ENCODE data around the gene LEFTY2.
"Not testable (repeated sequence)": the region's sequence is repeated elsewhere in the genome, so short reads cannot be mapped to it uniquely, and the experiment has no call there.

The LEFTY2 gene

DNA sequence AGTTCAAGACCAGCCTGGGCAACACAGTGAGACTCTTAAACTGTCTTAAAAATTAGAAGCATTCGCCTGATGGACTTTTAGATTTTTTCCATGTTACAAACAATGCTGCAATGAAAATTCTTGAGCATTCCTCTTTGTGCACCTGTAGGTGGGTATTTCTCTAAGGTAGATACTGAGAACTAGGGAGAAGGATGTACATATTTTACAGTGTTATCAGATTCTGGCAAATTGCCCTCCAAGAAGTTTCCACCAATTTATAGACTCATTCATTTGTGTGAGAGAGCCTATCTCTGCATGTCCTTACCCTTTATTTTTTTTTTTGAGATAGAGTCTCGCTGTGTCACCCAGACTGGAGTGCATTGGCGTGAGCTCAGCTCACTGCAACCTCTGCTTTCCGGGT, 12.3 kb upstream of the LEFTY2 start:
- no peak for DNase-seq

DNA sequence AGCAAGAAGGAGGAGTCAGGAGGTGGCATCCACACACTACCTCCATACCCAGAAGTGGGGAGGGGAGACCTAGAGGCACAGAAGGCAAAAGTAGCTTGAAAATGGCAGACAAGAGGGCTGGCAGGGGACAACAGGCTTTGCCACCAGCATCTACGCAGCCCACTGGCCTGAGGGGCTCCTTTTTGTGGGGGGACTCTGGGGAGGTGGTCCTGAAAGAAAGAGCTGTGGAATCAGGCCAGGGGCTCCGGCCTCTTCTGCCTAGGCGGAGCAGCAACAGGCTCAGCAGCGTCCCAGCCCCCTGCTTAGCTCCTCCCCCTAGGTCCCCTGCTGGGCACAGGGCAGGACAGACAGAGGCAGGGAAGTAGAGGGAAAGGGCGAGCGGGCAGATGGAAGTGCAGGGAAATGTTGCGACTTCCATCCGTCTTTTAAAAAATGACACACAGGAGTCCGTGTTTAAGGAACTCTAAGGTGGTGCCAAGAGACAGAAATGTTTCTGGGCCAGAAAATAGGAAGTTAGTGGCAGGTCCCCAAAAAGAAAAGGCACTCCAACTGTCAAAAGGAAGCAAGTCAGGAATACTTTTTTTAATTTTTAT, 10.0 kb upstream of the LEFTY2 start:
- DNase-seq, result peak; percentile 31

DNA sequence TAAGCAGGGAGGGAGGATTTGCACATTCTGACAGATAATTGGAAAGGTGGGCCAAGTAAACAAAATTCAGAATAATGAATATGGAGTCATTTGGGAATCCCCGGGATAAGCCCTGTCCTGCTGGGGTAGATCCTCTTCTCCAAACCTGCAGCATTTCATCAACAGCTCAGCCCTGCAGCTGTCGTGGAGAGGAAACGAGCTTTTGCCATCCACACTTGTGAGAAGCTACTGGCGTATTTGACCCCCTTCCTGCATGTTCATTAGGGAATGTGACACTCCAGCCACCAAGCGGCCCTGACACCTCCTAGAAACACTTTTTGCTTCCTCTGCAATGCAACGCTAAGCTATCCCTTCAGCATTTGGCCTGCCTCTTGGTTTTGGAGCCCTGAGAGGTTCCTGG, 8.0 kb upstream of the LEFTY2 start:
- DNase-seq, result no peak

DNA sequence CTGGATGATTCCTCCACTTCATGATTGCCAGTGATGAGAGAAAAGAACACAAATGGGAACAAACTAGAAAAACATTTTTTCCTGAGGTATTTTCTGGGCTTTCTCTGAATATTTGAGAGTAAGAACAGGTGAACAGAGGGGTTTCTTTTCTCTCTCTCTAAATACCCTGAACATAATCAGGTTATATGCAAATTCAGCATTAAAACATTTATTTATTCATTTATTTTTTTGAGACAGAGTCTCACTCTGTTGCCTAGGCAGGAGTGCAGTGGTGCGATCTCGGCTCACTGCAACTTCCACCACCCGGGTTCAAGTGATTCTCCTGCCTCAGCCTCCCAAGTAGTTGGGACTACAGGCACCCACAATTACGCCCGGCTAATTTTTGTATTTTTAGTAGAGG, 5.8 kb upstream of the LEFTY2 start:
- DNase-seq, result no peak

DNA sequence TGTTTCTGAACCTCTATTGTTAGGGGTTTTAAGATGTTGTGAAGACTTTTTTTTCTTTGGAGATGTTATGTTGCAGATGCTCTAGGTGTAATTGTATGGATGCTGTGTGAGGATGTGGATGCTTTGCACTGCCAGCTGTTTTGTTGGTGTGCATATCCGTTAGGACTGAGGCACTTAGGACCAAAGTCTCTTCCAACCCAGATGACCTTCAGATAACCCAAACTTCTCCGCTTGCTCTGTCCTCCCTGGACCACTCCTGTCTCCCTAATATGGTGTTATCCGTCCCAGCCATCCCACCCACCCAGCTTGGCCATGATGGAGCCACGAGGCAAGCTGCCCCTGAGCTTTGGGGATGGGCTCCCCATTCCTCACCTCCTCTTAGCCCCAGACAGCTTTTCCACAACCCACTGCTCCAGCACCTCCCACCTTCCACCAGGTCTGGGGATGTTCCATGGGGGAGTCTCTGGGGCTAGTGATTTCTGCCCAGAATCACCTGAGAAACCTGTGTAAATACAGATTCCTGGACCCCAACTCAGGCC, 5.1 kb upstream of the LEFTY2 start:
- DNase-seq, result no peak

DNA sequence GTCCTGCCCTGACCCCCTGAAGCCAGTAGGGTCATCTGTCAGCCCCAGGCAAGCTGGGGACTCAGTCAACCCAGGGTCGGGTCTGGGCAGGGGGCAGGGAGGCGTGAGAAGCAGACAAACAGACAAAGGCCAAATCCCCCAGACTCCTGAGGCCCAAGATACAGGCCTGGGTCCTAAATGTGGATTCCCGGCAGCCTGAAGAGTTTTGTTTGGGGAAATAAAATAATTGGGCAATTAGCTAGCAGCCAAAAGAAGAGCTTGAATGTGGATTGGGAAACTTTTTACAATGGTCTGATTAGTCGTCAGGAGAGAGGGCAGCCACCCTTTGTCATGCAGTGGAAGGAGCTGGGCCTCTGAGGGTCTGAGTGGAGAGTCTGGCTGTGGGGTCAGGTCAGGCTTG, 4.5 kb upstream of the LEFTY2 start:
- DNase-seq, result no peak

DNA sequence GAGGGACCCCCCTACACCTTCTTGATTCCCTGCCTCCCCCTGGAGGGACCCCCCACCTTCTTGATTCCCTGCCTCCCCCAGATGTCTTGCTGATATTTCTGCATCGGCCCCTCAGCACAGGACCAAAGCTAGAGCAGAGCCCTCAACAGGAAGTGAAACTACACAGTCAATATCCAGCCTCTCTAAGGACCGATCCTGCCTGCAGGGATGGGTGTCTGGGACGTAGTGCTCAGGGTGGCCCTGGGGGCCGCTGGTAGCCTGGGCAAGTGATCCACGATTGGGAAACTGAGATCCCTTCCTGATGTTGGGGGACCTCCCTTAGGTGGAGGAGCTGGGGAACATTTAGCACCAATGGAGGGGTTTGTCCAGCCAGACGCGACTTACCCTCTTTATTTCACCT, 3.9 kb upstream of the LEFTY2 start:
- peak; percentile 67 for DNase-seq

DNA sequence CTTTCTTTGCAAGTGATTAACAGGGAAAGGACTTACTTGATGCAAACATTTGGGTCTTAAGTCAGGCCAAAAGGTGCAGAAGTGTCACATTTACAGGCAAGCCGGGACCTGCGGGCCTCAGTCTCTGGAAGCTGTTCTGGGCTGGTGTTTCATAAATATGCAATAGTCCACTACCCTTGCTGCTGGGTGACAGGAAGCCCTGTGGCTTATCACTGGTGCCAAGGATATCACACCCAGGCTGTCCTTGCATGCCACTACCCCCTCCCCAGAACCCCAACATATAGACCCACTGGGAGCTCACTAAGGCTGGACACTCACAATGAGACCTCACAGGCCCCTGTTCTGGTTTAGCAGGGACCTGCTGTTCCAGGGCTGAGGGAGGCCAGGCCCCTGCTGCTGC, 3.4 kb upstream of the LEFTY2 start:
- no peak for DNase-seq

DNA sequence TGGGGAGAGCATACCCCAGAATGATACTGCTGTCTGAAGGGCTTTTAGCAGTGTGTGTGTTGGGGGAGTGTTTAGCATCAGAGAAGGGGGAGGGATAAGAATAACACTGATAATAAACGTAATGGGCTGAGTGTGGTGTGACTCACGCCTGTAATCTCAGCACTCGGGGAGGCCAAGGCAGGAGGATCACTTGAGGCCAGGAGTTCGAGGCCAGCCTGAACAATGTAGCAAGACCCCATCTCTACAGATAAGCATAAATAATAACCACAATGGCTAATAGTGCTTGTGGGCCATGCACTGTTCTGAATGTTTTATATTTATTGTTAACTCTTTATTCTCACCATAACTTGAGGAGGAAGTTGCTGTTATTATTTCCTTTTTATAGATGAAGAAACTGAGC, 2.6 kb upstream of the LEFTY2 start:
- no peak for DNase-seq

DNA sequence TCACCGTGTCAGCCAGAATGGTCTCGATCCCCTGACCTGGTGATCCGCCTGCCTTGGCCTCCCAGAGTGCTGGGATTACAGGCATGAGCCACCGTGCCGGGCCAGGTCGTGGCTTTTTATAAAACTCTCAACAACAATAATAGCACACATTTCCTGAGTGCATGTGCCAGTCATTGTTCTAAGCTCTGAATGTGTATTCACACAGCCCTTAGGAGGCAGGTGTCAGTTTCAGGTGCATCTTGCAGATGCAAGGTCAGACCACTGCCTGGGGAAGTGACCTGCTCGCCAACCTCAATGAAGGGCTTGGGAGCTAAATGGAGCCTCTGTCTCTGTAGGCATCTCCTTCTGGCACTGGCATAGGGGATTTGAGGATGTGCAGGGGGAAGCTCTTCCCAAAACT, 1.6 kb upstream of the LEFTY2 start:
- DNase-seq, result no peak

DNA sequence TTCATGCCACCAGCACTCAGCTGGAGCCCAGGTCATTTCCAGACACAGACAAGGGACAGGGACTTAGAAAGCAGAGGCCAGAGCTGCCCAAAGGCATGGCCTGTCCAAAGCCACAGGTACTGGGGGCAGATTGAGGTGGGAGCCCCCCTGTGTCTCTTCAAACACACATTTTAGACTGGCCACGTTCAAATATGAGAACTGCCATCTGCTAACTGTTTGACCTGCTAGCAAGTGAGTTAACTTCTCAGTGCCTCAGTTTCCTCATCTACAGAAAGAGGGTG, 862 bp upstream of the LEFTY2 start:
- no peak for DNase-seq

DNA sequence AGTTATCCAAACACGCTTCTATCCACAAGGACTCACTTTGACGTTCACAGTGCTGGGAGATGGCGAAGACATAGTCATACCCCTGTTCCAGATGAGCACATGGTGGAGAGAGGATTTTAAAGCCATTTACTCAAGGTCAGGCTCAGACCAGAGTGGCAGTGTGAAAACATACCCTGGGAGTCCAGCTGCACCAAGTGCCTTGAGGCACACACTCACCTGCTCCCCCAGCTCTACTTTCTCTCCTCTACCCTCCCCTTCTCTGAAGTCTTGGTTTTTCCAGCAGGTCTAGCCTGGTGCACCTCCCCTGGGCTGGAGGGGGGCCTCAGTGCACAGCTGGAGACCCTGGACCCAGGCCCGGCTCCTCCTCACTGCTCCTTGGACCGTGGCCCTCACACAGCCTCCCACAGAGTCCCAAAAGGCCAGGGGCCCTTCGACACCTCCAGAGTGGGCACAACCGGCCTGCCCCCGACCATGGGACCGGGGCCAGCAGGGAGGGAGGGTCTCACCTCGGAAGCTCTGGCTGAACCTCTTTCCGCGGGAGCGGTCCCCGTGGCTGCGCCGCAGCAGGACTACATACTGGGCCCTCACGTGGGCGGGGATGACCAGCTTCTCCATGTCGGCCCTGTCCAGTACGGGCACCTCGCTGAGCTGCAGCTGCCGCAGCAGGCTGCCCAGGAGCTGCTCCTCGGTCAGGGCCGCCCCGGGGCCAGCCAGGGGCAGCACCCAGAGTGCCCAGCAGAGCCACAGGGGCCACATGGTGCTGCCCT, 452 bp downstream of the LEFTY2 start:
- no peak for DNase-seq

DNA sequence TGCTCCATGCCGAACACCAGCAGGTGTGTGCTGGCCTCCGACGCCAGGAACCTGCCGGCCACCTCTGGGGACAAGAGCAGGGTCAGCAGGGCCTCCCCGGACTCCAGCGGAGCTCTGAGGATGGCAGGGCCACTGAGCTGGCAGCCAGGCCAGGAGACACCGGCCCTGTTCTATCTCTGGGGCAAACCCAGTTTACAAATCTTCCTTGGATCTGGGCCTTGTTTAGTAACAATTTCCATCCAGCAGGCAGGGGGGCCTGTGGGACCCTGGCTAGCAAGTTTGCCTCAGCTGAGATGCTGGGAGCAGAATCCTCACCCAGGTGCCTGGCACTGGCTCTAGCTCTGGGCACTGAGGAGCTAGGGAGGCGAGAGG, 1.1 kb downstream of the LEFTY2 start:
- not testable (repeated sequence) for DNase-seq

DNA sequence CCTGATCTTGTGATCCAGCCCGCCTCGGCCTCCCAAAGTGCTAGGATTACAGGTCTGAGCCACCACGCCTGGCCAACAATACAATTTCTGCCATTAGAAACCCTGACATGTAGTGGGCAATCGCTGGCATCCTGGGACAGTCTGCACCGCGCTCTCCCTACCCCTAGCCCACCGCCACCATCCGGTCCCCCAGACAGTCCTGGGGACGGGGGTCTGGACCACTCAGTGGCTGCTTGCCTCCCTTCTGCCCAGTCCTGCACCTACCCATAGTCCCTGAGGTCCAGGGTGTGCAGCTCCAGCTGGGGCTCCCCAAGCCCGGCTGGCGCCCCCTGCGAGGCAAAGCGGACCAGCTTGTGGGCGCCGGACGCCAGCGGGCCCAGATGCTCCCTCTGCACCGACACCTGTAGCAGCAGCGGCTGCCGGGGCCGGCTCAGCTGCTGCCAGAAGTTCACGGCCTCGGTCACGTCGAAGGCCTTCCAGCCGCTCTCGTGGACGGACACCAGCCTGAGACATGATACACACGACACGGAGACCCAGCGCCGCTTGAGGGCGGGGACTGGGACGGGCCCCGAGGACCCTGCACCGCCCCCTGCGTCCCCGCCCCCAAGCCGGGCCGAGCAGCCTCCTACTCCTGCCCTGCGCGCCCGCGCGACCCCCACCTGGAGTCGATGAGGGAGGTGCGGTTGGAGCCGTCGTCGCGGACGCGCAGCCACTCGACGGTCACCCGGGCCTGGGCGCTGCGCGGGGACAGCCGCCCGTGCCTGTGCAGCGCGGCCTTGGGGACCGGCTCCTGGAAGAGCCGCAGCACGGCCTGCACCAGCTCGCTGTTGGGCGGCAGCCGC, 1.7 kb downstream of the LEFTY2 start:
- not testable (repeated sequence) for DNase-seq

DNA sequence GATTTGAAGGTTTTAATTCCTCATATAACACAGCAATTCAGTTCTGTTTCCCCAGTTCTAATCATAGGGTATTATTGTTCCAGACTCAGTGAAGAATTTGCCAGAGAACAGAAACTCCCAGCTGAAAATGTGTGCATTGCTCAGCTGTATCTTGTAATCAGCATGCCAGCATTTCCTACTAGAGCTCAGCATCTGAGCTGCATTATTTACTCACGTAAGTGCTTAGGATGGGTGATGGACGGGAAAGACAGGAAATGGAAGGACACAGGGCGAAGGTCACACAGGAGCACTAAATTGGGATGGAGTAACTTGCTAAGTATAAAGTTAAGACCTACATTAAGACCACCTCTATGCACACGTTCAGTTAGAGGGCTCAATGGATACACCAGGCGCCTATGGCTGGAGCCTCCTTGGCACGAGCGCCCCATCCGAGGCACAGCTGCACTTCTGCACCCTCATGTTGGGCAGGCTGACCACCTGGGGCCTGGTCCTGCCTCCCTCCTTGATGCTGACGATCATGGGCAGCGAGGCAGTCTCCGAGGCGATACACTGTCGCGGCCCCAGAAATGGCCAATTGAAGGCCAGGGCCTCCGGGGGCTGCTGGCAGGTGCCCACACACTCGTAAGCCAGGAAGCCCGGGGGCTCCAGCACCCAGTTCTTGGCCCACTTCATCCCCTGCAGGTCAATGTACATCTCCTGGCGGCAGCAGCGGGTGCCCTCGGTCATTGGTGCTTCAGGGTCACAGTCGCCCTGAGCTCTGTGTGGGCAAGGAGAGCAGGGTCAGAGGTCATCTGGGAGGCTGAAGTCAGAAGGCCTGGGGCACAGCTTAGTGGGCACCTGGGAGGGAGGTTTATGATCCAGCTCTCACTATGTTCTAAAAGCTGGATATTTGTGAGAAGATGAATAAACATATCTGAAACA, 3.7 kb downstream of the LEFTY2 start:
- DNase-seq, result no peak

DNA sequence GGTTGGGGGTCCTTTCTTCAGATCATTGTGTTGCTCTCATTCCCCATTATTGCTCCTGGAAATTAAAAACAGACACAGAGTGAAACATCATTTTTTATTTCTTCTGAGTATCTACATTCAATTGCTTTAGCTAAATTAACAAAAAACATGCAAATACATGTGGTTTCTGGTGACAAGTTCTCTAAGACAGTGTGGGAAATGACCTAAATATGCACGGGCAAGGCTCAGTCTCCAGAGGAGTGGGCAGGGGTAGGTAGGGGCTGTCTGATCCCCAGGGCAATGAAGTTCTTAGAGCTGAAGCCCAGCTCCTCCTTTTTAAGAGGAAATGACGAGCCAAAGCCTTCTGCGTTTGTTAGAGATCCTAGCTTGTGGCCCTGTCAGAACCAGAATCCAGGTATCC, 4.5 kb downstream of the LEFTY2 start:
- no peak for DNase-seq

DNA sequence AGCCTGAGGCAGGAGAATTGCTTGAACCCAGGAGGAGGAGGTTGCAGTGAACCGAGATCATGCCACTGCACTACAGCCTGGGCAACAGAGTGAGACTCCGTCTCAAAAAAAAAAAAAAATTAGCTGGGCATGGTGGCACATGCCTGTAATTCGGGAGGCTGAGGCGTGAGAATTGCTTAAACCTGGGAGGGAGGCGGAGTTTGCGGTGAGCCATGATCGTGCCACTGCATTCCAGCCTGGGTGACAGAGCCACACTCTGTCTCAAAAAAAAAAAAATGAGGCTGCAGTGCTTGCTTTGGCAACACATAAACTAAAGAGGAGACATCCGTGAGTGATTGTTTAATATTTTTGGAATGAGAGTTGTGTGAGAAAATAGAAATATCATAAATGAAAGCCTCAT, 4.9 kb downstream of the LEFTY2 start:
- not testable (repeated sequence) for DNase-seq

DNA sequence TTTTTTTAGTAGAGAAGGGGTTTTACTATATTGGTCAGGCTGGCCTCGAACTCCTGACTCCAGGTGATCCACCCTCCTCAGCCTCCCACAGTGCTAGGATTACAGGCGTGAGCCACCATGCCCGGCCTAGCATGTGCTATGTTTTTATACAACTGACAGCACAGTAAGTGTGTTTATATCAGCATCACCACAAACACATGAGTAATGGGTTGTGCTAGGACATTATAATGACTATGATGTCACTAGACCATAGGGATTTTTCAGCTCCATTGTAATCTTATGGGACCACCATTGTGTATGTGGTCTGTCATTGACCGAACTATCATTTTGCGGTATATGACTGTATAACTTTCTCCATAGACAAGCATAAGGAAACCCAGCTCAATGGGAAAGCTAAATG, 6.3 kb downstream of the LEFTY2 start:
- no peak for DNase-seq

DNA sequence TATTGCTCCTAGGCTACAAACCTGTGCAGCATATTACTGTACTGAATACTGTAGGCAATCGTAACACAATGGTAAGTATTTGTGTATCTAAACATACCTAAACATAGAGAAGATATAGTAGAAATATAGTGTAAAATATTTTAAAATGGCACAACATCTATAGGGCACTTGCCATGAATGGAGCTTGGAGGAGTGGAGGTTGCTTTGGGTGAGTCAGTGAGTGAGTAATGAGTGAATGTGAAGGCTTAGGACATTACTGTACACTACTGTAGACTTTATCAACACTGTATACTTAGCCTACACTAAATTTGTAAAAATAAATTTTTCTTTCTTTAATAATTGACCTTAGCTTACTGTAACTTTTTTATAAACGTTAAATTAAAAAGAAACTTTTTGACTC, 7.9 kb downstream of the LEFTY2 start:
- no peak for DNase-seq

DNA sequence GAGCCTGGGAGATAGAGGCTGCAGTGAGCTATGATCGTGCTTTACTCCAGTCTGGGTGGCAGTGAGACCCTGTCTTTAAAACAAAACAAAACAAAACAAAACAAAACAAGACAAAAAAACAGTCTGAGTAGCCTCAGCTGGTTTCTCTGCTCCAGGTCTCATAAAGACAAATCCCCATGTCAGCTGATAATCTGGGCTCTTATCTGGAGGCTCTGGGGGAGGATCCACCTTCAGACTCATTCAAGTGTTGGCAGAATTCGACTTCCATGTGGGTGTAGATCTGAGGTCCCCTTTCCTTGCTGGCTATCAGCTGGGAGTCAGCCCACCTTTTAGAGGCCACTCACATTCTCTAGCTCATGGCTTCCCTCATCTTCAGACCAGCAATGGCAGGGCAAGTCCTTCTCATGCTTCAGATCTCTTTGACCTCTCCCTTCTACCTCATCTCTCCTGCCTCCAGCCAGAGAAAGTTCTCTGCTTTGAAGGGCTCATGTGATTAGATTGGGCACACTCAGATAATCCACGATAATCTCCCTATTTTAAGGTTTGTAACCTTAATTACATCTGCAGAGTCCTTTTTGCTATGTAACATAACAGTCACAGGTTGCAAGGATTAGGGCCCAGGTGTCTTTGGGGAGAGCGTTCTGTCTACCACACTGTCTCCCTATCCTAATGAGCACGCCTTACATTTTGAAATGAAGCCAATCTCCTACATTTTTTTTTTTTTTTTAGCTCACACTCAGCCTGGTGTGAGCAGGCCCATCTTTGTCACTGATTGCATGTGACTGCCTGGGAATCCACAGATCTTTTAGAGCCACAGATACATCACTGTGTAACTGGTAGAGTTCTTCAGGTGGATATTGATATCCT, 9.5 kb downstream of the LEFTY2 start:
- no peak for DNase-seq

DNA sequence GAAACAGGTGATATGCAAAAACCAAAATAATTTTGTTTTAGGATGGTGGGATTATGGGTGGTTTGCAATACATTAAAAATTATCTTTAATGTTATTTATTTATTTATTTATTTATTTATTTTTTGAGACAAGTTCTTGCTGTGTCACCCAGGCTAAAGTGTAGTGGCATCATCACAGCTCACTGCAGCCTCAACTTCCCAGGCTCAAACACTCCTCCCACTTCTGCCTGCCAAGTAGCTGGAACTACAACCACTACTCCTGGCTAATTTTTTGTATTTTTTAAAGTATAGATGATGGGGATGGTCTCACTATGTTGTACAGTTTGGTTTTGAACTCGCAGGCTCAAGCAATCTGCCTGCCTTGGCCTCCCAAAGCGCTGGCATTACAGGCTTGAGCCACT, 10.5 kb downstream of the LEFTY2 start:
- DNase-seq, result no peak

DNA sequence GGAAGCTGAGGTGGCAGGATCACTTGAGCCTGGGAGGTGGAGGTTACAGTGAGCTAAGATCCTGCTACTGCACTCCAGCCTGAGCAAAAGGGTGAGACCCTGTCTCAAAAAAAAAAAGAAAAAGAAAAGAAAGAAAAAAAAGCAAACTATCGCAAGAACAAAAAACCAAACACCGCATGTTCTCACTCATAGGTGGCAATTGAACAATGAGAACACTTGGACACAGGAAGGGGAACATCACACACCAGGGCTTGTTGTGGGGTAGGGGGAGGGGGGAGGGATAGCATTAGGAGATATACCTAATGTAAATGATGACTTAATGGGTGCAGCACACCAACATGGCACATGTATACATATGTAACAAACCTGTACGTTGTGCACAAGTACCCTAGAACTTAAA, 11.6 kb downstream of the LEFTY2 start:
- DNase-seq, result not testable (repeated sequence)
